Peyer's patch (tissue), 4 donors: ENCODE measurements around the gene HDX.
"Not testable (repeated sequence)": the region's sequence is repeated elsewhere in the genome, so short reads cannot be mapped to it uniquely, and the experiment has no call there.

Experiments
- POLR2A ChIP-seq, 2 donors: fragments of 450-650 bp; IDR thresholded peaks; one replicate each; pipeline ENCODE4 v1.5.1; 2017; ENCODE audit warnings: antibody characterized with exemption in 2 of 2, mild to moderate bottlenecking in 2 of 2, moderate library complexity in 2 of 2
- TF ChIP-seq, protein P1 (sequence below), 6 experiments: fragments of 450-650 bp in 4 of 6; fragments of 200-600 bp in 2 of 6; sonication (generic) in 1 of 6; IDR thresholded peaks; one replicate each; pipeline ENCODE4 v1.5.1; 2017 to 2019; ENCODE audit warnings: antibody characterized with exemption in 6 of 6, mild to moderate bottlenecking in 3 of 6, moderate library complexity in 1 of 6

DNA sequence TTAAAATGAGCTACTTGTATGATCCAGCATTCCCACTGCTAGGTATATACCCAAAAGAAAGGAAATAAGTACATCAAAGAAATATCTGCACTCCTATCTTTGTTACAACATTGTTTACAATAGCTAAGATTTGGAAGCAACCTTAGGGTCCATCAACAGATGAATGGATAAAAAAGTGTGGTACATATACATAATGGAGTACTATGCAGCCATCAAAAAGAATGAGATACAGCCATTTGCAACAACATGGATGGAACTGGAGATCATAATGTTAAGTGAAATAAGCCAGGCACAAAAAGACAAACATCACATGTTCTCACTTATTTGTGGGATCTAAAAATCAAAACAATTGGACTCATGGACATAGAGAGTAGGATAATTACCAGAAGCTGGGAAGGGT lies 186.3 kb downstream of the HDX start:
- TF ChIP-seq, protein P1, sequence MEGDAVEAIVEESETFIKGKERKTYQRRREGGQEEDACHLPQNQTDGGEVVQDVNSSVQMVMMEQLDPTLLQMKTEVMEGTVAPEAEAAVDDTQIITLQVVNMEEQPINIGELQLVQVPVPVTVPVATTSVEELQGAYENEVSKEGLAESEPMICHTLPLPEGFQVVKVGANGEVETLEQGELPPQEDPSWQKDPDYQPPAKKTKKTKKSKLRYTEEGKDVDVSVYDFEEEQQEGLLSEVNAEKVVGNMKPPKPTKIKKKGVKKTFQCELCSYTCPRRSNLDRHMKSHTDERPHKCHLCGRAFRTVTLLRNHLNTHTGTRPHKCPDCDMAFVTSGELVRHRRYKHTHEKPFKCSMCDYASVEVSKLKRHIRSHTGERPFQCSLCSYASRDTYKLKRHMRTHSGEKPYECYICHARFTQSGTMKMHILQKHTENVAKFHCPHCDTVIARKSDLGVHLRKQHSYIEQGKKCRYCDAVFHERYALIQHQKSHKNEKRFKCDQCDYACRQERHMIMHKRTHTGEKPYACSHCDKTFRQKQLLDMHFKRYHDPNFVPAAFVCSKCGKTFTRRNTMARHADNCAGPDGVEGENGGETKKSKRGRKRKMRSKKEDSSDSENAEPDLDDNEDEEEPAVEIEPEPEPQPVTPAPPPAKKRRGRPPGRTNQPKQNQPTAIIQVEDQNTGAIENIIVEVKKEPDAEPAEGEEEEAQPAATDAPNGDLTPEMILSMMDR (IDR thresholded peaks at IDR 0.05): not testable (repeated sequence)
- not testable (repeated sequence) for TF ChIP-seq POLR2A (IDR thresholded peaks at IDR 0.05)
